Breast epithelium (tissue), 4 donors: ENCODE measurements around the gene ZNRF2. TPM values are rescaled to one million over a fixed set of nuclear protein-coding genes. Genes with fewer than 3 reads are reported as not detected.

Source experiments
- DNase-seq, 2 donors: peaks; one replicate each; pipeline ENCODE4 v3.0.0-alpha.2; 2019; ENCODE audit warnings: low spot score in 2 of 2
- H3K27ac ChIP-seq, 2 donors: fragments of 200-600 bp; sonication (generic) in 1 of 2; one replicate each; pipeline ENCODE4 v1.5.1; 2016 to 2019; ENCODE audit warnings: mild to moderate bottlenecking in 1 of 2
- H3K27me3 ChIP-seq, 2 donors: fragments of 200-600 bp; sonication (generic) in 1 of 2; one replicate each; pipeline versions ENCODE4 v1.5.1 to v1.6.0; 2017 to 2019; ENCODE audit warnings: control low read depth in 1 of 2, mild to moderate bottlenecking in 1 of 2
- H3K36me3 ChIP-seq: fragments of 200-600 bp; one replicate; pipeline ENCODE4 v1.5.1; 2019
- H3K4me1 ChIP-seq, 2 donors: fragments of 200-600 bp; sonication (generic); one replicate each; pipeline ENCODE4 v1.5.1; 2016 to 2019; ENCODE audit warnings: control low read depth in 1 of 2
- H3K4me3 ChIP-seq, 3 donors: fragments of 200-600 bp; sonication (generic); 1 replicate in 2 of 3; 2 replicates in 1 of 3; pipeline ENCODE4 v1.5.1; 2016 to 2019; ENCODE audit warnings: mild to moderate bottlenecking in 3 of 3, moderate library complexity in 2 of 3
- H3K9me3 ChIP-seq, 2 donors: fragments of 200-600 bp; sonication (generic) in 1 of 2; one replicate each; pipeline ENCODE4 v1.5.1; 2016 to 2019; ENCODE audit warnings: control low read depth in 1 of 2
- CTCF ChIP-seq, 3 donors: fragments of 450-650 bp; IDR thresholded peaks; one replicate each; pipeline ENCODE4 v1.5.1; 2016 to 2017; ENCODE audit warnings: antibody characterized with exemption in 3 of 3, mild to moderate bottlenecking in 3 of 3, moderate library complexity in 3 of 3
- POLR2A ChIP-seq: fragments of 450-650 bp; IDR thresholded peaks from one replicate; pipeline ENCODE4 v1.6.1; 2016; ENCODE audit warnings: antibody characterized with exemption, mild to moderate bottlenecking, moderate library complexity
- POLR2AphosphoS5 ChIP-seq, 3 donors: sonication (generic); formaldehyde crosslinking; IDR thresholded peaks; one replicate each; pipeline ENCODE4 v1.6.1; 2017; ENCODE audit warnings: antibody characterized with exemption in 3 of 3
- intact Hi-C: fragments of 100-400 bp; cut with DNase I; formaldehyde crosslinking; loops from one replicate; pipeline ENCODE4 v1.15.1; 2023; ENCODE audit warnings: low total_unique reads
- total RNA-seq, 3 donors: library from RNA; depleted of rRNA; stranded (reverse); fragments of >200 nt; gene quantifications; one replicate each; pipeline ENCODE4 v1.1.0, GENCODE V29; 2016

ZNRF2 gene
- total RNA-seq = 10 to 100 TPM; 18.9 to 56.8 (median 30.5) TPM

- Histone ChIP-seq H3K27me3 (no peaks in the 10 kb centered on the region), H3K4me1 (peaks cover 0 to 5% of the 10 kb centered on the region in 2 donors), H3K4me3 (peak within 1 kb of the TSS; percentile 74 to 84 (median 84)), H3K36me3 (no peaks in the 10 kb centered on the region), H3K9me3 (no peaks in the 10 kb centered on the region), H3K27ac (peak within 1 kb of the TSS; percentile 98 to 99)
- peak; percentile 47 to 53 (median 49) for TF ChIP-seq CTCF (IDR thresholded peaks at IDR 0.05)
- TF ChIP-seq POLR2AphosphoS5 (IDR thresholded peaks at IDR 0.05) = peak; percentile 61 to 87 (median 67)
- TF ChIP-seq POLR2A = peak; percentile 69
- intact Hi-C loops = no loop called here
- DNase-seq = peak; percentile 98 to 99
These were observed at the start of gene ZNRF2 for GRCh38 chr7:30284298-30285066. Gene ZNRF2, plus strand, starts transcription at chr7:30284597. Its CDS starts 761 bp downstream, at chr7:30285358.

GRCh38 chr7:30237271-30237695 is 47.1 kb upstream of the ZNRF2 start:
- TF ChIP-seq POLR2AphosphoS5 (IDR thresholded peaks at IDR 0.05) (no peak), POLR2A (no peak), CTCF (IDR thresholded peaks at IDR 0.05) (no peak)
- Histone ChIP-seq H3K27ac (no peak overlapping the region), H3K36me3 (no peaks in the 10 kb centered on the region), H3K27me3 (no peaks in the 10 kb centered on the region), H3K4me3 (no peak overlapping the region), H3K4me1 (peaks cover 0 to 8% of the 10 kb centered on the region in 2 donors), H3K9me3 (no peaks in the 10 kb centered on the region)
- no peak for DNase-seq
- intact Hi-C loops = no loop called here

DNA sequence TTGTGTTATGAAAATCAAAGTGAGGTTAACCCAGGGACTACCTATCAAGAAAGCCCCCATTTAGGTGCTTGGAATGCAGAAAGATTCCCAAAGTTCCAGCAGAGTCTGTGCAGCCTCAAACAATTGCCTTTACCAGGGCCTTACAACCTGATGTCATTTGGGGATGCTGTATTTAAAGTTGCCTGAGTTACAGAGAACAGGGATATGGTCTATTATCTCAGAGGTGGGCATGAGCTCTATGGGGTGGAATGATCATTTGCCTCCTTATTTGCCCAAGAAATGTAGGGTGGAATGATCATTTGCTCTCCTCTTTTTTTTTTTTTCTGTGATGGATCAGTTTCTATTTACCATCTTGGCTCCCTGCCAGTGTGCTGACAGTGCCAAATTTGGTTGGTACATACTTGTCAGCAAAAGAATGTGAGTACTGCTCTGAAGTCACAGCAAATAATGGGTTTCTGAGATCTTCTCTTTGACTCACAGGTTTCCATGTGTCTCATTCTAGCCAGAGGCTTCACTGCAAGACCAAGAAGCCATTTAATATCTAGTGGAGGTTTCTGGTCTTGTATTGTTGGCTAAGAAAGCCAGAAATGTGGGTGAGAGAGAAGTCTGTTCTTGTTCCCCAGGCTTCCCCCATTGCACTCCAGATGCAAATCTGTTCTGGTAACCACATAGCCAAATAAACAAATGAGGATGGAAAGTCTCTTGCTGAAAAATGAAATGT is 45.5 kb upstream of the ZNRF2 start:
- H3K27ac ChIP-seq = peak overlapping the region; percentile 65 to 70
- intact Hi-C loops = no loop called here
- peak; percentile 71 to 91 for DNase-seq

DNA sequence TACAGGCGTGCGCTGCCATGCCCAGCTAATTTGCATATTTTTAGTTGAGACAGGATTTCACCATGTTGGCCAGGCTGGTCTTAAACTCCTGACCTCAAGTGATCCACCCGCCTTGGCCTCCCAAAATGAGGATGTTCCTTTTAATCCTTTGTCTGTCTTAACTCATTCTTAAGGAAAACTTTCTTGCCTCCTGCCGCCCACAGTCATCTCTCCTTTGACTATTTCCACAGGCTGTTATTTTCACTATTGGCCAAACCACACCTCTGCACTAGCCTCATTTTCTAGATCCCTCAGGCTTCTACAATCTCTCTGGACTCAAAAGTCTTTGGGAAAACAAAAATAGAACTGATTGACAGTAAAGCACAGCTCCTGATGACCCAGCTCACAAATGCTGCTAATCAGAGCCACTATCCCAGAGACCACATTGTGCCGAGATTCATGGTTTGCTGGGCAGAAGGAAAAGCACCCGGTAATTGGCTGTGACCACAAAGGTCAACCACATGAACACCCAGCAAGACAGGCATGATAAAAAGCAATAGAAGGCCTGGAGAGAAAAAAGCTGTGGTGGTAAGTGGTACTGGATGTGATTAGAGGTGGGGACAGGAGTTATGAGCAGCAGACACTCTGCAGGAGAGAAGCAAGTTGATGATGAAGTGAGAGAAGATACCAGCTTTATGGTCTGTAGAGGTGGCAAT is 44.1 kb upstream of the ZNRF2 start:
- no peak for DNase-seq

More for the DNA sequence above, 45.5 kb upstream of the ZNRF2 start:
- peaks cover 0 to 8% of the 10 kb centered on the region in 2 donors for H3K4me1 ChIP-seq
- H3K36me3 ChIP-seq = no peaks in the 10 kb centered on the region
- H3K27me3 ChIP-seq = no peaks in the 10 kb centered on the region
- no peaks in the 10 kb centered on the region for H3K9me3 ChIP-seq
- no peak for TF ChIP-seq POLR2A
- TF ChIP-seq CTCF (IDR thresholded peaks at IDR 0.05) = no peak
- no peak overlapping the region for H3K4me3 ChIP-seq

More for the DNA sequence above, 44.1 kb upstream of the ZNRF2 start:
- Histone ChIP-seq H3K27ac (peak overlapping the region in 1 of 2 donors; percentile 65), H3K4me3 (no peak overlapping the region), H3K4me1 (peaks cover 0 to 8% of the 10 kb centered on the region in 2 donors), H3K27me3 (no peaks in the 10 kb centered on the region), H3K36me3 (no peaks in the 10 kb centered on the region), H3K9me3 (no peaks in the 10 kb centered on the region)
- intact Hi-C loops = no loop called here
- TF ChIP-seq CTCF (IDR thresholded peaks at IDR 0.05) (no peak), POLR2A (no peak), POLR2AphosphoS5 (IDR thresholded peaks at IDR 0.05) (no peak)
